LNCaP clone FGC (cell line): Measurements from ENCODE around the gene BTRC.

ENCODE experiments used
- DNase-seq: peaks from one replicate; pipeline ENCODE4 v3.0.0-alpha.2; 2011; ENCODE audit warnings: low read depth
- H3K4me3 ChIP-seq: 2 replicates; pipeline ENCODE4 v1.5.1; 2011; ENCODE audit warnings: mild to moderate bottlenecking, low read depth, low read length, control low read depth
- CTCF ChIP-seq: IDR thresholded peaks from 2 replicates; pipeline ENCODE4 v1.5.1; 2012; ENCODE audit warnings: mild to moderate bottlenecking; ENCODE audit not compliant: control insufficient read depth, insufficient read depth; ENCODE audit errors: extremely low read depth

Gene BTRC

GRCh38 chr10:101566333-101567164, 212.6 kb downstream of the BTRC start:
- H3K4me3 ChIP-seq: no peak overlapping the region
- DNase-seq: no peak
- no peak for TF ChIP-seq CTCF

GRCh38 chr10:101567165-101568006, 213.4 kb downstream of the BTRC start:
- DNase-seq: no peak
- no peak for TF ChIP-seq CTCF

GRCh38 chr10:101568054-101568745, 214.2 kb downstream of the BTRC start:
- no peak for TF ChIP-seq CTCF
- H3K4me3 ChIP-seq: no peak overlapping the region
- no peak for DNase-seq

More at GRCh38 chr10:101567165-101568006, 213.4 kb downstream of the BTRC start:
- no peak overlapping the region for H3K4me3 ChIP-seq

- TF ChIP-seq CTCF: no peak
- no peak for DNase-seq
- H3K4me3 ChIP-seq: no peak overlapping the region
These were observed 215.3 kb downstream of the BTRC start for GRCh38 chr10:101569323-101569621.

GRCh38 chr10:101569622-101570427, 215.9 kb downstream of the BTRC start:
- peak overlapping the region; percentile 48 for H3K4me3 ChIP-seq
- peak; percentile 88 for TF ChIP-seq CTCF
- DNase-seq: no peak
